Vagina (tissue), 2 donors: ENCODE results near the gene PRDM16. TPM values are rescaled to one million over a fixed set of nuclear protein-coding genes. Genes with fewer than 3 reads are reported as not detected.

ENCODE experiments used
- DNase-seq, 2 donors: peaks; one replicate each; pipeline ENCODE4 v3.0.0-alpha.2; 2017; ENCODE audit errors: extremely low spot score in 2 of 2
- H3K27ac ChIP-seq: fragments of 200-600 bp; sonication (generic); one replicate; pipeline ENCODE4 v1.5.1; 2019
- H3K27me3 ChIP-seq: fragments of 200-600 bp; sonication (generic); one replicate; pipeline ENCODE4 v1.5.1; 2019
- H3K36me3 ChIP-seq, 2 donors: fragments of 200-600 bp; sonication (generic); one replicate each; pipeline ENCODE4 v1.5.1; 2017 to 2019
- H3K4me1 ChIP-seq: fragments of 200-600 bp; sonication (generic); one replicate; pipeline ENCODE4 v1.5.1; 2019
- H3K4me3 ChIP-seq, 2 donors: fragments of 200-600 bp; sonication (generic); 1 replicate in 1 of 2; 2 replicates in 1 of 2; pipeline ENCODE4 v1.5.1; 2016 to 2019
- H3K9me3 ChIP-seq: fragments of 200-600 bp; sonication (generic); one replicate; pipeline ENCODE4 v1.5.1; 2019
- POLR2A ChIP-seq, 2 donors: fragments of 450-650 bp; IDR thresholded peaks; one replicate each; pipeline ENCODE4 v1.6.1; 2017; ENCODE audit warnings: antibody characterized with exemption in 2 of 2, mild to moderate bottlenecking in 2 of 2, moderate library complexity in 2 of 2
- POLR2AphosphoS5 ChIP-seq, 2 donors: sonication (generic); formaldehyde crosslinking; IDR thresholded peaks; one replicate each; pipeline ENCODE4 v1.9.0; 2017; ENCODE audit warnings: antibody characterized with exemption in 2 of 2, mild to moderate bottlenecking in 2 of 2, low read depth in 1 of 2; ENCODE audit not compliant: insufficient read depth in 1 of 2
- intact Hi-C: fragments of 100-400 bp; cut with DNase I; formaldehyde crosslinking; loops from one replicate; pipeline ENCODE4 v1.15.1; 2023
- total RNA-seq: library from RNA; depleted of rRNA; stranded (reverse); fragments of >200 nt; gene quantifications from one replicate; pipeline ENCODE4 v1.2.3, GENCODE V29; 2016
- TF ChIP-seq, protein P1 (sequence below), 3 experiments: fragments of 450-650 bp in 2 of 3; fragments of 200-600 bp in 1 of 3; sonication (generic) in 1 of 3; IDR thresholded peaks; one replicate each; pipeline ENCODE4 v1.5.1; 2017 to 2019; ENCODE audit warnings: antibody characterized with exemption in 3 of 3, mild to moderate bottlenecking in 2 of 3, moderate library complexity in 2 of 3

The PRDM16 gene
- total RNA-seq, 1 donor from 2014 or later = 3.9 TPM

DNA sequence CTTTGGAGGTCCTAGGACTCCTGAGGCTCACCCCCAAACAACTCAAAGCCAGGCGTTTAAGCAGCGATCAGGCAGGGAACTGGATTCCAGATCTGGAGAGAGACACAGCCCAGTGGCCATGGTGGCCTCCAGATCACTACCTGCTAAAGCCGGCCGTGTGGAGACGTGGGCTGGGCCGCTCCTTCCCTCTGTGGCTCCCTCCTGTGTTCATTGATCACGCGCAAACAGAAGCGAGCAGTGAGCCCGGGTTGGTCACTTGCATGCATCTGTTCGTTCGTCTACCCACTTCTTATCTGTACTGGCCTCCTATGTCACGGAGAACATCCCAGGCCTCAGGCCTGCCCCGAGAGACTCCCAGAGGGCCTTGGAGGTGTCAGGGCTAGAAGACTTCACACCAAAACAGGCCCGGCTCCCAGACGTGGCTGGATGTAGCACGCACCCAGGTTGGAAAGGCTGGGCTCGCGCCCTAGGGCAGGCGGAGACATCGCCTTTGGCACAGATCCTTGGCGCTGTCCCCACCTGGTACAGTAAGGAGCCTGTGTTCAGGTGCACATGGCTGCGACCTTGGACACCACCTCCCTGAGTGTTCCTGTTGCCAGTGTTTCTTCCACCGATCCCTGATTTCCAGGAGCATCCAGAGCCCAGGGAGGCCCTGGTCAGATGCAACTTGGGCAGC lies 308.7 kb downstream of the PRDM16 start:
- Histone ChIP-seq H3K36me3 (no peaks in the 10 kb centered on the region), H3K4me3 (no peak overlapping the region), H3K9me3 (no peaks in the 10 kb centered on the region), H3K27me3 (no peaks in the 10 kb centered on the region), H3K4me1 (no peaks in the 10 kb centered on the region), H3K27ac (no peak overlapping the region)
- intact Hi-C loops = no loop called here
- DNase-seq = no peak
- TF ChIP-seq, protein P1, sequence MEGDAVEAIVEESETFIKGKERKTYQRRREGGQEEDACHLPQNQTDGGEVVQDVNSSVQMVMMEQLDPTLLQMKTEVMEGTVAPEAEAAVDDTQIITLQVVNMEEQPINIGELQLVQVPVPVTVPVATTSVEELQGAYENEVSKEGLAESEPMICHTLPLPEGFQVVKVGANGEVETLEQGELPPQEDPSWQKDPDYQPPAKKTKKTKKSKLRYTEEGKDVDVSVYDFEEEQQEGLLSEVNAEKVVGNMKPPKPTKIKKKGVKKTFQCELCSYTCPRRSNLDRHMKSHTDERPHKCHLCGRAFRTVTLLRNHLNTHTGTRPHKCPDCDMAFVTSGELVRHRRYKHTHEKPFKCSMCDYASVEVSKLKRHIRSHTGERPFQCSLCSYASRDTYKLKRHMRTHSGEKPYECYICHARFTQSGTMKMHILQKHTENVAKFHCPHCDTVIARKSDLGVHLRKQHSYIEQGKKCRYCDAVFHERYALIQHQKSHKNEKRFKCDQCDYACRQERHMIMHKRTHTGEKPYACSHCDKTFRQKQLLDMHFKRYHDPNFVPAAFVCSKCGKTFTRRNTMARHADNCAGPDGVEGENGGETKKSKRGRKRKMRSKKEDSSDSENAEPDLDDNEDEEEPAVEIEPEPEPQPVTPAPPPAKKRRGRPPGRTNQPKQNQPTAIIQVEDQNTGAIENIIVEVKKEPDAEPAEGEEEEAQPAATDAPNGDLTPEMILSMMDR (IDR thresholded peaks at IDR 0.05) = no peak
- TF ChIP-seq POLR2A (IDR thresholded peaks at IDR 0.05) (no peak), POLR2AphosphoS5 (IDR thresholded peaks at IDR 0.05; ENCODE audit: insufficient read depth in 1 of 2, low read depth in 1 of 2) (no peak)

DNA sequence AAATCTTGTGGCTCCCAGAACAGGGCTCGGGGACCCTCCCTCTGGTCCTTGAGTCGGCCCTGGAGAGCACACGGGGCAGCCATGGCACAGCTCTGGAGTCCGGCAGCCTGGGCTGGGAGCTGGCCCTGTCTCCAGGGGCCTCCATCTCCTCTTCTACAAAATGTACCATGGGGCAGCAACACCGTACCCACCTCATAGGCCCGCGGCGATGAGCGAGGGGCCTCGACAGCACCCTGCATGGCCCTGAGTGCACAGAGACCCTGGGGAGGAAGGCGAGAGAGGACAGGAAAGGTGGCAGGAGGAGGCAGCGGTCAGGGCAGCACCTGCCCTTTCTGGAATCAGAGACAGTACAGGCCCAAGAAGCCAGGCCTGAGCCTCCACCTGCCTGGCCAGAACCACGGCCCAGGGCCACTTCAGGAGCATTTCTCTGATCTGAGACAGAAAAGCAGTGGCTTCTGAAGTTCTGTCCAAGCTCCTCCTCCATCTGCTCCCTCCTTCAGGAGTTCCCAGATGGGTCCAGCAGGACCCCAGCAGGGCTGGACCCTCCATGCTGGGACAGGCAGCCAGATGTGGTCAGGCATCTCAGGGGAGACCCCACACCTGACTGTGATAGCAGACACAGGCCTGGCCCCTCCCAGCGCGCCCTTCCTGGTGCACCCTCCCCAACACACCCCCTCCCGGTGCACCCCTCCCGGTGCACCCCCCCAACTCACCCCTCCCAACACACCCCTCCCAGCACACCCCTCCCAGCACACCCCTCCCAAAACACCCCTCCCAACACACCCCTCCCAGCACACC lies 309.6 kb downstream of the PRDM16 start:
- TF ChIP-seq POLR2AphosphoS5 (IDR thresholded peaks at IDR 0.05; ENCODE audit: insufficient read depth in 1 of 2, low read depth in 1 of 2) (no peak), POLR2A (IDR thresholded peaks at IDR 0.05) (no peak)
- TF ChIP-seq, protein P1 (IDR thresholded peaks at IDR 0.05) = no peak
- no peak for DNase-seq
- Histone ChIP-seq H3K4me1 (no peaks in the 10 kb centered on the region), H3K27ac (no peak overlapping the region), H3K9me3 (no peaks in the 10 kb centered on the region), H3K27me3 (no peaks in the 10 kb centered on the region), H3K36me3 (no peaks in the 10 kb centered on the region), H3K4me3 (no peak overlapping the region)
- intact Hi-C loops = no loop called here

DNA sequence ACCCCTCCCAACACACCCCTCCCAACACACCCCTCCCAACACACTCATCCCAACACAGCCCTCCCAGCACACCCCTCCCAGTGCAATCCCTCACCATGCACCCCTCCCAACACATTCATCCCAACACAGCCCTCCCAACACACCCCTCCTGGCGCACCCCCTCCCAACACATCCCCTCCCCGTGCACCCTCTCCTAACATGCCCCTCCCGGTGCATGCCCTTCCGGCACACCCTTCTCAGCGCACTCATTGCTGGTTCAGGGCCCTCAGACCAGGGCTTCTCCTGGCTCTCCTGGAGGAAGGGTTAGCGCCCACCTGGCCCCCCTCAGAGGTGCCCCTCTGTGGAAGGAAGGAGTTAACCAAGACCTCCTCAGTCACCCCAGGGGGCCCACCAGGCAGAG lies 310.9 kb downstream of the PRDM16 start:
- H3K27me3 ChIP-seq = no peaks in the 10 kb centered on the region
- no peak overlapping the region for H3K4me3 ChIP-seq
- no peak overlapping the region for H3K27ac ChIP-seq
- no peaks in the 10 kb centered on the region for H3K36me3 ChIP-seq
- no peak for DNase-seq
- H3K9me3 ChIP-seq = no peaks in the 10 kb centered on the region
- H3K4me1 ChIP-seq = no peaks in the 10 kb centered on the region
- intact Hi-C loops = no loop called here
- TF ChIP-seq, protein P1 (IDR thresholded peaks at IDR 0.05) = no peak
- no peak for TF ChIP-seq POLR2A (IDR thresholded peaks at IDR 0.05)
- TF ChIP-seq POLR2AphosphoS5 (IDR thresholded peaks at IDR 0.05; ENCODE audit: insufficient read depth in 1 of 2, low read depth in 1 of 2) = no peak

DNA sequence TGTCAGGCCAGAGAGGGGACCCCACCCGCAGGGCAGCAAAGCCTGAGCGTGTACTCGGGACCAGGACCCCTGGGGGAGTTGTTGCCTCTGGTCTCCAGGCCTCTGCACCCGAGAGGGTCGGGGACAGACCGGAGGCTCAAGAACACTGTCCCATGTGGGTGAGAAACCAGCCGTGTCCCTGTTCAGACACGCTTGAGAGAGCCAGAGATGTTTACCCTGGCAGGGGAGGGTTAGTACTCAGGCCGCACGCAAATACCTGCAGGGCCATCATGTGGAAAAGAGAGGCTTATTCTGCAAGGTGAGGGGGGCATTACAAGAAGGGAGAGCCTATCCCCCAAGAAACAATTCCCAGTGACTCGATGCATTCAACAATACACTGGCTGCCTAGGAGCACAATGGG lies 311.5 kb downstream of the PRDM16 start:
- no peaks in the 10 kb centered on the region for H3K4me1 ChIP-seq
- no peak for DNase-seq
- H3K27me3 ChIP-seq = peaks cover 2% of the 10 kb centered on the region
- no peaks in the 10 kb centered on the region for H3K9me3 ChIP-seq
- no peak overlapping the region for H3K27ac ChIP-seq
- no peak overlapping the region for H3K4me3 ChIP-seq
- no peaks in the 10 kb centered on the region for H3K36me3 ChIP-seq
- intact Hi-C loops = no loop called here
- no peak for TF ChIP-seq POLR2AphosphoS5 (IDR thresholded peaks at IDR 0.05; ENCODE audit: insufficient read depth in 1 of 2, low read depth in 1 of 2)
- TF ChIP-seq, protein P1 (IDR thresholded peaks at IDR 0.05) = no peak
- no peak for TF ChIP-seq POLR2A (IDR thresholded peaks at IDR 0.05)

DNA sequence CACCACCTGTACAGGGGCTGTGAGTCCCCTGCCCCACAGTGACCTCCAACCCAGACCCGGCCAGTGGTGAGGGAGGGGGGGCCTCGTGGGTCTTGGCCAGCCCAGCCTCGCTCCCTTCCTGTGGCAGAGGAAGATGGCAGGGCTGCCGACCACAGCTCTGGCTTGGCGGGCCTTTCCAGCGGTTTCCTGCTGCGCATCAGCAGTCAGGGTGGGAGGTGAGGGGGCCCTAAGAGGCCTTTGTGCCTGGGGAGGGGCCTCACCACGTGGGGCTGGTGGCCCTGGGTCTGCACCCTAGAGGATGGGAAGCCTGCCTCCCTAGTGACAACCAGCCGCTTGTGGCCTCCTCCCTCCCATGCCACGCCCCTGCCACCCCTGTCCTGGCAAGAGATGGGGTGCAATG lies 312.9 kb downstream of the PRDM16 start:
- Histone ChIP-seq H3K9me3 (no peaks in the 10 kb centered on the region), H3K4me3 (no peak overlapping the region), H3K27ac (no peak overlapping the region), H3K36me3 (no peaks in the 10 kb centered on the region), H3K4me1 (no peaks in the 10 kb centered on the region), H3K27me3 (peaks cover 7% of the 10 kb centered on the region)
- no peak for DNase-seq
- intact Hi-C loops = no loop called here
- TF ChIP-seq, protein P1 (IDR thresholded peaks at IDR 0.05) = no peak
- TF ChIP-seq POLR2AphosphoS5 (IDR thresholded peaks at IDR 0.05; ENCODE audit: insufficient read depth in 1 of 2, low read depth in 1 of 2) = no peak
- no peak for TF ChIP-seq POLR2A (IDR thresholded peaks at IDR 0.05)
